ENCODE data around the gene INKA2. TPM values are rescaled to one million over a fixed set of nuclear protein-coding genes. Genes with fewer than 3 reads are reported as not detected.

Gene INKA2
- total RNA-seq, result 3.6 and 7.9 TPM in 2 replicates

GRCh38 chr1:111739194-111739924 is at the start of gene INKA2:
TSS of gene INKA2 (minus strand) at chr1:111739395. CDS start at chr1:111739242, 153 bp downstream.

GRCh38 chr1:111755331-111756123 is 16.3 kb upstream of the INKA2 start, which contains the start of gene DDX20:
TSS of gene DDX20 (plus strand) at chr1:111755901. CDS start at chr1:111755925, 24 bp downstream.

Small RNA genes lying within 50 kb of the gene (small RNA-seq; reads per million reads assigned to genes)
- gene INKA2, result 0.49 reads per million, percentile 26 among the genes with 10 or more reads in this experiment

Other genes with a start within 250 kb of the INKA2 start
- not detected in 2 replicates for gene ADORA3, start 235.8 kb downstream of the INKA2 start, total RNA-seq
- gene TMIGD3, start 235.8 kb downstream of the INKA2 start, total RNA-seq, result not detected in 2 replicates
- 19.2 and 31.0 TPM in 2 replicates for gene RAP1A, start 119.6 kb downstream of the INKA2 start, total RNA-seq
- gene DDX20, start 16.5 kb upstream of the INKA2 start, total RNA-seq, result 11.8 and 13.8 TPM in 2 replicates